Retinal pigment epithelial cell (primary cell): ENCODE results near the gene PFKP.

Experiments
- DNase-seq: peaks from one replicate; pipeline ENCODE4 v3.0.0-alpha.2; 2010; ENCODE audit warnings: low read depth
- H3K4me3 ChIP-seq: 2 replicates; pipeline ENCODE4 v1.5.1; 2011; ENCODE audit warnings: mild to moderate bottlenecking, low read length, control low read depth, moderate library complexity
- TF ChIP-seq, protein P1 (sequence below): conservative IDR thresholded peaks from 2 replicates; pipeline ENCODE4 v1.5.1; 2011; ENCODE audit warnings: low read depth, low read length, control low read depth, inconsistent platforms

PFKP gene

DNA sequence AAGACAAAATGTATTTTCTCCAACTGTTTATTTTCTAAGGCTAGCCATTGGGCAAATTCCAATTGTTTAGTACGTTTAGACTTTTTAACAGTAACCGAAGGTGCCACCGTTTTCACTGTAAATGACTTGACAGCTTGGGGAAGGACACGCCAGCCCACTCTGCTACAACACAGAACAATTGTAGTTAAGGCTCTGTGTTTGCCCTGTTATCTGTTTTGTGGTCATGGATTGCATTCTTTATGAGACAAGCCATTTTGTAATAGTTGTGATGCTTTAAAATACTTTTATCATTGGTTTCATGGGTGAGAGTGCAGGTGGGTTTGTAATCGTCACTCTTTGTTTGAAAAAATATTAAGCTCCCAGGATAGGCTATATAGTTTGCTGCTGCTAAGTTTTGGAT lies 111.8 kb downstream of the PFKP start:
- no peak overlapping the region for H3K4me3 ChIP-seq
- TF ChIP-seq, protein P1, sequence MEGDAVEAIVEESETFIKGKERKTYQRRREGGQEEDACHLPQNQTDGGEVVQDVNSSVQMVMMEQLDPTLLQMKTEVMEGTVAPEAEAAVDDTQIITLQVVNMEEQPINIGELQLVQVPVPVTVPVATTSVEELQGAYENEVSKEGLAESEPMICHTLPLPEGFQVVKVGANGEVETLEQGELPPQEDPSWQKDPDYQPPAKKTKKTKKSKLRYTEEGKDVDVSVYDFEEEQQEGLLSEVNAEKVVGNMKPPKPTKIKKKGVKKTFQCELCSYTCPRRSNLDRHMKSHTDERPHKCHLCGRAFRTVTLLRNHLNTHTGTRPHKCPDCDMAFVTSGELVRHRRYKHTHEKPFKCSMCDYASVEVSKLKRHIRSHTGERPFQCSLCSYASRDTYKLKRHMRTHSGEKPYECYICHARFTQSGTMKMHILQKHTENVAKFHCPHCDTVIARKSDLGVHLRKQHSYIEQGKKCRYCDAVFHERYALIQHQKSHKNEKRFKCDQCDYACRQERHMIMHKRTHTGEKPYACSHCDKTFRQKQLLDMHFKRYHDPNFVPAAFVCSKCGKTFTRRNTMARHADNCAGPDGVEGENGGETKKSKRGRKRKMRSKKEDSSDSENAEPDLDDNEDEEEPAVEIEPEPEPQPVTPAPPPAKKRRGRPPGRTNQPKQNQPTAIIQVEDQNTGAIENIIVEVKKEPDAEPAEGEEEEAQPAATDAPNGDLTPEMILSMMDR = no peak
- no peak for DNase-seq

DNA sequence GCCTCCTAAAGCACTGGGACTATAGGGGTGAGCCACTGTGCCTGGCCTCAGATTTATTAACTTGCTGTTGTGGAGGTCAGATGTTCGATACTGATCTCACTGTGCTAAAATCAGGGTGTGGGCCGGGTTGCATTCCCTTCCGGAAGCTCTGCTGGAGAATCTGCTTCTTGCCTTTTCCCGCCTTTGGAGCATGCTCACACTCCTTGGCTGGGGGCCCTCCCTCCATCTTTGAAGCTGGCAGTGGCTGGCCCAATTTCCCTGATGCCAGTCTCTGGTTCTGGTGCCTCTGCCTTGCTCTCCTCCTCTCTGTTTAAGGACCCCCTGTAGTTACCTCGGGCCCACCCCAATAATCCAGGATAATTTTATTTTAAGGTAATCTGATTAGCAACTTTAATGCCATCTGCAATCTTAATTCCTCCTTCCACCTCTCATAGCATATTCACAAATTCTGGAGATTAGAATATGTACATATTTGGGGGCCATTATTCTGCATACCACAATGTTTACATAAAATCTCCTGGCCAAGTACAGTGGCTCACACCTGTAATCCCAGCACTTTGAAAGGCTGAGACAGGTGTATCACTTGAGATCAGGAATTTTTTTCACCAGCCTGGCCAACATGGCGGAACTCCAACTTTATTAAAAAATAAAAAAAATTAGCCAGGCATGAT lies 113.1 kb downstream of the PFKP start:
- TF ChIP-seq, protein P1 = no peak
- H3K4me3 ChIP-seq = no peak overlapping the region
- DNase-seq = no peak

DNA sequence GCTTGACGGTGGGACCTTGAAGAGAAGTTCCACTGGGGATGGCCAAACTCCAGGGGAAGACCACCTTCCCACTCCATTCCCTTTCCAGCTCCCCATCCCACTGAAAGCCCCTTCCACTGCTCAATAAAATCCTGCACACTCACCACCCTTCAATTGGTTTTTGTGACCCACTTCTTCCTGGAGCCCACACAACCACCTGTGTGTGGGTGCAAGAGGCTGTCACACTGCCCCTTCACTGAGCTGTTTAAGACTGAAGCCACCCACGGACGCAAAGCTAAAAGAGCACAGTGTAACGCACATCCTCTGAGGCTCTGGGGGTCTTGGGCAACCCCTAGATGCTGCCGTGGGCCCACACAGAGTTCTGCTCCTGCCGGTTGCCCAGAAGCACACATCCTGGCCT lies 118.0 kb downstream of the PFKP start:
- TF ChIP-seq, protein P1 = no peak
- DNase-seq = no peak
- no peak overlapping the region for H3K4me3 ChIP-seq

DNA sequence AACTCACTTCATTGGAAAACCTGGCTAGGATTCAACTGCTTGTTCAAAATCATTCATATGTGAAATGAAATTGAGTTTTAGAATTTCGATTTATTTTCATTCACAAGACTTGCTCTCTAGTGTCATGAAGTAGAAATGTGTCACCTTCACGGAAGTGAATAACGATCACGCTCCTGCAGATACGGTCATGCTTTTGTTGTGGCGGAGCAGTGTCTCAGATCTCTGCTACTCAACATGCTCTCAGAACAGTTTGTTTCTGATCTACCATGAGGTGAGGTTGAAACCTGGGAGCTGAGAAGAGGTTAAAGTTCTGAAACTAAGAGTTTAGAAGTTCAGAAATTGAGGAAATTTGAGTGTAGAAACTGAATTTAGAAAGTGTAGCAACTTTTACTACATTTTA lies 119.0 kb downstream of the PFKP start:
- TF ChIP-seq, protein P1 = no peak
- DNase-seq = no peak
- H3K4me3 ChIP-seq = no peak overlapping the region
